A673 (cell line): ENCODE results near the gene NPW.

Experiments
- EZH2 ChIP-seq: fragments of 200-600 bp; sonication (generic); IDR thresholded peaks from 2 replicates; pipeline ENCODE4 v1.6.1; 2017; ENCODE audit warnings: borderline replicate concordance, low read depth, mild to moderate bottlenecking, mixed read lengths, antibody characterized with exemption, low read length; ENCODE audit not compliant: poor library complexity, severe bottlenecking
- TF ChIP-seq, protein P1 (sequence below): fragments of 300-800, 200-600 bp; sonication (generic); conservative IDR thresholded peaks from 2 replicates; pipeline ENCODE4 v1.5.1; 2017; ENCODE audit warnings: low read depth, mild to moderate bottlenecking, antibody characterized with exemption, low read length, moderate library complexity, mixed read lengths

DNA sequence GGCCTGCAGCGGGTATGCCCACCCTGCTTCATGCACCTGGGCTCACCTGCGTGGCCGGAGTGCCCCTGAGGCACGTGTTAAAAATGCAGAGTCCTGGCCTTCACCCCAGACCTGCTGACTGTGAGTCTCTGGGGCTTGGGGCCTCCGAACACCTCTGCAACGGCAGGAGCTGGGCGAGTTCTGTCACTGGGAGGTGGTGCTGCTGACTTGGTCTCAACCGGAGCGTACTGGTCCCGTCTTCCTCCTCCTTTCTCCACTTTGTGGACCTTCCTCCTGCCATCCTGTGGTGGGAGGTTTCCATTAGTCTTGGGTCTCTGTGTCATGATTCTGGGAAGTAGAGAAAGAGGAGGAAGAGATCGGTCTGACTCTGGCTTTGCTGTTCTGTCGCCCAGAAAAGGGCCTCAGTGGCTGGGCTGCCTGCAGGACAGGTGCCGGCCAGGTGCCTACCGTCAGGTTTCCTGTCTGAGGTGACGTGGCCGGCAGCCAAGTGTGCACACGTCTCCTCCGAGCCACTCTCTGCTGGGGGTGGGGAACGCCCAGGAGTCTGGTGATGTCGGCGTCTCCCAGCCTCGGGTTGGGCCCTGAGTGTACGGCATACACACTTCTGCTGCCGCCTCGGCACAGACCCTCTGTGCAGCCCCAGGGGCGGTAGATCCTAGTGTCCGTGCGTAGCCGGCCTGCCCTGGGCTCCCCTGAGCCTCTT is 35.1 kb downstream of the NPW start:
- TF ChIP-seq, protein P1, sequence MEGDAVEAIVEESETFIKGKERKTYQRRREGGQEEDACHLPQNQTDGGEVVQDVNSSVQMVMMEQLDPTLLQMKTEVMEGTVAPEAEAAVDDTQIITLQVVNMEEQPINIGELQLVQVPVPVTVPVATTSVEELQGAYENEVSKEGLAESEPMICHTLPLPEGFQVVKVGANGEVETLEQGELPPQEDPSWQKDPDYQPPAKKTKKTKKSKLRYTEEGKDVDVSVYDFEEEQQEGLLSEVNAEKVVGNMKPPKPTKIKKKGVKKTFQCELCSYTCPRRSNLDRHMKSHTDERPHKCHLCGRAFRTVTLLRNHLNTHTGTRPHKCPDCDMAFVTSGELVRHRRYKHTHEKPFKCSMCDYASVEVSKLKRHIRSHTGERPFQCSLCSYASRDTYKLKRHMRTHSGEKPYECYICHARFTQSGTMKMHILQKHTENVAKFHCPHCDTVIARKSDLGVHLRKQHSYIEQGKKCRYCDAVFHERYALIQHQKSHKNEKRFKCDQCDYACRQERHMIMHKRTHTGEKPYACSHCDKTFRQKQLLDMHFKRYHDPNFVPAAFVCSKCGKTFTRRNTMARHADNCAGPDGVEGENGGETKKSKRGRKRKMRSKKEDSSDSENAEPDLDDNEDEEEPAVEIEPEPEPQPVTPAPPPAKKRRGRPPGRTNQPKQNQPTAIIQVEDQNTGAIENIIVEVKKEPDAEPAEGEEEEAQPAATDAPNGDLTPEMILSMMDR = no peak
- no peak for TF ChIP-seq EZH2
